HEK293 (cell line): ENCODE measurements around the gene TNS3.

Source experiments
- CTCF ChIA-PET: fragments of 350-600 bp; formaldehyde crosslinking; extraction: SDS; loops from one replicate; lab custom pipeline; 2021; ENCODE audit warnings: antibody characterized with exemption; lab: Yijun Ruan, JAX
- POLR2A ChIA-PET: fragments of 300-600 bp; formaldehyde crosslinking; extraction: SDS; loops from one replicate; lab custom pipeline; 2020; ENCODE audit warnings: antibody characterized with exemption, inconsistent platforms; lab: Yijun Ruan, JAX
- H3K27ac ChIP-seq: fragments of 200-500 bp; sonication (Bioruptor generic); 2 replicates; pipeline ENCODE4 v1.5.1; 2014; ENCODE audit warnings: low read depth, low read length, control low read depth, inconsistent platforms; ENCODE audit errors: extremely low read depth
- H3K36me3 ChIP-seq, 2 experiments: fragments of 200-500 bp in 1 of 2; sonication (Bioruptor generic) in 1 of 2; 1 replicate in 1 of 2; 2 replicates in 1 of 2; pipeline ENCODE4 v1.5.1; 2014 to 2017; ENCODE audit warnings: inconsistent platforms in 2 of 2, low read length in 2 of 2; ENCODE audit not compliant: control insufficient read depth in 2 of 2, insufficient read depth in 1 of 2
- H3K4me1 ChIP-seq: fragments of 200-500 bp; sonication (Bioruptor generic); 2 replicates; pipeline ENCODE4 v1.5.1; 2014; ENCODE audit warnings: mild to moderate bottlenecking, low read length, inconsistent platforms; ENCODE audit not compliant: control insufficient read depth, insufficient read depth
- H3K4me3 ChIP-seq: 2 replicates; pipeline ENCODE4 v1.5.1; 2011; ENCODE audit warnings: low read depth, mild to moderate bottlenecking, control low read depth, low read length, moderate library complexity
- H3K9me3 ChIP-seq: fragments of 200-500 bp; sonication (Bioruptor generic); 2 replicates; pipeline ENCODE4 v1.5.1; 2014; ENCODE audit warnings: low read depth, low read length, inconsistent platforms; ENCODE audit not compliant: control insufficient read depth, insufficient read depth
- GLIS1 ChIP-seq: fragments of 450-650 bp; formaldehyde crosslinking; IDR thresholded peaks from 2 replicates; pipeline ENCODE4 v1.5.1; 2016; ENCODE audit warnings: missing biosample characterization, missing genetic modification characterization
- GLIS2 ChIP-seq: fragments of 450-650 bp; formaldehyde crosslinking; IDR thresholded peaks from 2 replicates; pipeline ENCODE4 v1.5.1; 2016; ENCODE audit warnings: missing biosample characterization, missing genetic modification characterization
- IKZF3 ChIP-seq: fragments of 450-650 bp; IDR thresholded peaks from 2 replicates; pipeline ENCODE4 v1.5.0; 2018; ENCODE audit warnings: missing biosample characterization, mild to moderate bottlenecking, missing genetic modification characterization, moderate library complexity
- KLF1 ChIP-seq: fragments of 450-650 bp; formaldehyde crosslinking; IDR thresholded peaks from 2 replicates; pipeline ENCODE4 v1.5.1; 2016; ENCODE audit warnings: missing biosample characterization, missing genetic modification characterization
- KLF17 ChIP-seq: fragments of 450-650 bp; formaldehyde crosslinking; IDR thresholded peaks from 2 replicates; pipeline ENCODE4 v1.5.1; 2016; ENCODE audit warnings: missing biosample characterization, missing genetic modification characterization
- PRDM1 ChIP-seq: fragments of 450-650 bp; formaldehyde crosslinking; IDR thresholded peaks from 2 replicates; pipeline ENCODE4; 2016; ENCODE audit warnings: missing biosample characterization, missing genetic modification characterization
- SCRT2 ChIP-seq: fragments of 450-650 bp; formaldehyde crosslinking; IDR thresholded peaks from 2 replicates; pipeline ENCODE4 v1.5.1; 2016; ENCODE audit warnings: missing biosample characterization, missing genetic modification characterization
- SP2 ChIP-seq: fragments of 450-650 bp; formaldehyde crosslinking; IDR thresholded peaks from 2 replicates; pipeline ENCODE4 v1.5.1; 2016; ENCODE audit warnings: missing biosample characterization, missing genetic modification characterization
- SP7 ChIP-seq: fragments of 450-650 bp; formaldehyde crosslinking; IDR thresholded peaks from 2 replicates; pipeline ENCODE4 v1.5.1; 2016; ENCODE audit warnings: missing biosample characterization, missing genetic modification characterization
- TRIM28 ChIP-seq: IDR thresholded peaks from 2 replicates; pipeline ENCODE4 v1.6.1; 2011; ENCODE audit warnings: low read length, control low read depth, borderline replicate concordance
- WT1 ChIP-seq: fragments of 450-650 bp; formaldehyde crosslinking; IDR thresholded peaks from 2 replicates; pipeline ENCODE4 v1.5.1; 2016; ENCODE audit warnings: missing biosample characterization, missing genetic modification characterization
- ZBTB17 ChIP-seq: fragments of 450-650 bp; formaldehyde crosslinking; IDR thresholded peaks from 2 replicates; pipeline ENCODE4 v1.5.1; 2016; ENCODE audit warnings: missing biosample characterization, missing genetic modification characterization
- ZBTB8A ChIP-seq: fragments of 450-650 bp; formaldehyde crosslinking; IDR thresholded peaks from 2 replicates; pipeline ENCODE4 v1.5.1; 2016; ENCODE audit warnings: missing biosample characterization, missing genetic modification characterization
- ZEB2 ChIP-seq: fragments of 450-650 bp; formaldehyde crosslinking; IDR thresholded peaks from 2 replicates; pipeline ENCODE4 v1.5.1; 2016; ENCODE audit warnings: missing biosample characterization, missing genetic modification characterization
- ZNF132 ChIP-seq: fragments of 450-650 bp; formaldehyde crosslinking; IDR thresholded peaks from 2 replicates; pipeline ENCODE4 v1.5.1; 2017; ENCODE audit warnings: missing biosample characterization, missing genetic modification characterization, borderline replicate concordance
- ZNF155 ChIP-seq: fragments of 450-650 bp; formaldehyde crosslinking; IDR thresholded peaks from 2 replicates; pipeline ENCODE4 v1.5.1; 2016; ENCODE audit warnings: missing biosample characterization, missing genetic modification characterization
- ZNF223 ChIP-seq: fragments of 450-650 bp; formaldehyde crosslinking; IDR thresholded peaks from 2 replicates; pipeline ENCODE4 v1.5.1; 2016; ENCODE audit warnings: missing biosample characterization, missing genetic modification characterization
- ZNF324 ChIP-seq: fragments of 450-650 bp; formaldehyde crosslinking; IDR thresholded peaks from 2 replicates; pipeline ENCODE4 v1.5.1; 2016; ENCODE audit warnings: missing biosample characterization, missing genetic modification characterization
- ZNF341 ChIP-seq: fragments of 450-650 bp; formaldehyde crosslinking; IDR thresholded peaks from 2 replicates; pipeline ENCODE4; 2016; ENCODE audit warnings: low read depth, missing biosample characterization, missing genetic modification characterization
- ZNF449 ChIP-seq: fragments of 450-650 bp; formaldehyde crosslinking; IDR thresholded peaks from 2 replicates; pipeline ENCODE4 v1.5.1; 2017; ENCODE audit warnings: missing biosample characterization, mild to moderate bottlenecking, missing genetic modification characterization, moderate library complexity
- ZNF488 ChIP-seq: fragments of 450-650 bp; formaldehyde crosslinking; IDR thresholded peaks from 2 replicates; pipeline ENCODE4 v1.5.1; 2016; ENCODE audit warnings: missing biosample characterization, missing genetic modification characterization
- ZNF548 ChIP-seq: fragments of 450-650 bp; formaldehyde crosslinking; IDR thresholded peaks from 2 replicates; pipeline ENCODE4 v1.5.1; 2016; ENCODE audit warnings: missing biosample characterization, missing genetic modification characterization
- ZNF596 ChIP-seq: fragments of 450-650 bp; IDR thresholded peaks from 2 replicates; pipeline ENCODE4 v1.5.0; 2018; ENCODE audit warnings: missing biosample characterization, mild to moderate bottlenecking, missing genetic modification characterization, moderate library complexity
- ZNF600 ChIP-seq: fragments of 450-650 bp; formaldehyde crosslinking; IDR thresholded peaks from 2 replicates; pipeline ENCODE4 v1.5.1; 2016; ENCODE audit warnings: missing biosample characterization, missing genetic modification characterization
- ZNF654 ChIP-seq: fragments of 450-650 bp; formaldehyde crosslinking; IDR thresholded peaks from 2 replicates; pipeline ENCODE4 v1.5.1; 2016; ENCODE audit warnings: low read depth, missing biosample characterization, missing genetic modification characterization
- ZNF692 ChIP-seq: fragments of 450-650 bp; formaldehyde crosslinking; IDR thresholded peaks from 2 replicates; pipeline ENCODE4 v1.5.1; 2016; ENCODE audit warnings: missing biosample characterization, missing genetic modification characterization
- ZNF707 ChIP-seq: fragments of 450-650 bp; formaldehyde crosslinking; IDR thresholded peaks from 2 replicates; pipeline ENCODE4 v1.5.1; 2016; ENCODE audit warnings: missing biosample characterization, missing genetic modification characterization
- ZNF843 ChIP-seq: fragments of 450-650 bp; formaldehyde crosslinking; IDR thresholded peaks from 2 replicates; pipeline ENCODE4 v1.5.1; 2016; ENCODE audit warnings: missing biosample characterization, missing genetic modification characterization
- ZSCAN23 ChIP-seq: fragments of 450-650 bp; formaldehyde crosslinking; IDR thresholded peaks from 2 replicates; pipeline ENCODE4 v1.5.1; 2016; ENCODE audit warnings: missing biosample characterization, missing genetic modification characterization
- ZSCAN30 ChIP-seq: fragments of 450-650 bp; IDR thresholded peaks from 2 replicates; pipeline ENCODE4 v1.5.1; 2018; ENCODE audit warnings: missing biosample characterization, mild to moderate bottlenecking, missing genetic modification characterization, moderate library complexity

The TNS3 gene

GRCh38 chr7:47475880-47476227, 106.1 kb downstream of the TNS3 start:
- TF ChIP-seq ZNF341 (tag by site-specific recombination), result no peak
- no peak for TF ChIP-seq ZSCAN30 (tag by site-specific recombination)
- no peak for TF ChIP-seq IKZF3 (tag by site-specific recombination)
- no peak for TF ChIP-seq PRDM1 (tag by site-specific recombination)
- no peak for TF ChIP-seq SCRT2 (tag by site-specific recombination)
- TF ChIP-seq, all 188 proteins: peak for 0
- no peaks in the 10 kb centered on the region for H3K9me3 ChIP-seq
- CTCF ChIA-PET, result interaction anchor here (0.6 to 1.2 kb wide), 3 partner anchors 26 to 308 kb away, joined by 3 read pairs; no protein-coding TSS in a partner anchor
- POLR2A ChIA-PET, result interaction anchor here (0.7 kb wide), 1 partner anchor 78 kb away, joined by 3 read pairs; no protein-coding TSS in a partner anchor
- no peak overlapping the region for H3K4me3 ChIP-seq
- H3K4me1 ChIP-seq, result peaks cover 3% of the 10 kb centered on the region; the same call in 1 of the 2 replicates
- H3K27ac ChIP-seq, result no peak overlapping the region
- no peaks in the 10 kb centered on the region for H3K36me3 ChIP-seq

GRCh38 chr7:47474937-47475879, 106.7 kb downstream of the TNS3 start:
- Histone ChIP-seq H3K36me3 (no peaks in the 10 kb centered on the region), H3K27ac (no peak overlapping the region), H3K4me1 (peaks cover 3% of the 10 kb centered on the region; the same call in 1 of the 2 replicates), H3K4me3 (no peak overlapping the region), H3K9me3 (no peaks in the 10 kb centered on the region)
- ChIA-PET POLR2A (interaction anchor here (0.7 kb wide), 2 partner anchors 78 to 283 kb away, joined by 3 read pairs; no protein-coding TSS in a partner anchor), CTCF (interaction anchor here (0.6 to 1.2 kb wide), 3 partner anchors 30 to 309 kb away, joined by 3 to 5 read pairs (median 3); no protein-coding TSS in a partner anchor)
- TF ChIP-seq ZNF548 (tag by site-specific recombination) (peak; percentile 90), ZNF324 (tag by site-specific recombination) (peak; percentile 39; the same call in 1 of the 2 replicates), KLF17 (peak; percentile 75), ZNF707 (tag by site-specific recombination) (0 out of 2 replicates have a peak, but pooled peaks have one; percentile 25), SP7 (tag by site-specific recombination) (peak; percentile 48), WT1 (no peak), ZNF600 (tag by site-specific recombination) (0 out of 2 replicates have a peak, but pooled peaks have one; percentile 51), ZNF843 (tag by site-specific recombination) (no peak), GLIS1 (tag by site-specific recombination) (peak; percentile 42), ZEB2 (tag by site-specific recombination) (peak; percentile 17; the same call in 1 of the 2 replicates), ZNF596 (tag by site-specific recombination) (no peak), SP2 (tag by site-specific recombination) (peak; percentile 51; the same call in 1 of the 2 replicates), ZNF488 (tag by site-specific recombination) (no peak), ZNF654 (no peak), ZNF155 (no peak), ZNF449 (tag by site-specific recombination) (peak; percentile 82; the same call in 1 of the 2 replicates), ZSCAN23 (tag by site-specific recombination) (peak; percentile 72; the same call in 1 of the 2 replicates), ZBTB8A (tag by site-specific recombination) (0 out of 2 replicates have a peak, but pooled peaks have one; percentile 18), TRIM28 (peak; percentile 75; the same call in 1 of the 2 replicates), ZNF692 (no peak), ZBTB17 (tag by site-specific recombination) (peak; percentile 30; the same call in 1 of the 2 replicates), GLIS2 (tag by site-specific recombination) (0 out of 2 replicates have a peak, but pooled peaks have one; percentile 28), ZNF223 (tag by site-specific recombination) (0 out of 2 replicates have a peak, but pooled peaks have one; percentile 58), ZNF132 (tag by site-specific recombination) (no peak), KLF1 (tag by site-specific recombination) (peak; percentile 66; the same call in 1 of the 2 replicates)
